Measurements from ENCODE around the gene CTDSP2. TPM values are rescaled to one million over a fixed set of nuclear protein-coding genes. Genes with fewer than 3 reads are reported as not detected.
"Not testable (repeated sequence)": the region's sequence is repeated elsewhere in the genome, so short reads cannot be mapped to it uniquely, and the experiment has no call there.

The CTDSP2 gene
- polyA plus RNA-seq, 3 donors: 247 to 261 (median 259) TPM

DNA sequence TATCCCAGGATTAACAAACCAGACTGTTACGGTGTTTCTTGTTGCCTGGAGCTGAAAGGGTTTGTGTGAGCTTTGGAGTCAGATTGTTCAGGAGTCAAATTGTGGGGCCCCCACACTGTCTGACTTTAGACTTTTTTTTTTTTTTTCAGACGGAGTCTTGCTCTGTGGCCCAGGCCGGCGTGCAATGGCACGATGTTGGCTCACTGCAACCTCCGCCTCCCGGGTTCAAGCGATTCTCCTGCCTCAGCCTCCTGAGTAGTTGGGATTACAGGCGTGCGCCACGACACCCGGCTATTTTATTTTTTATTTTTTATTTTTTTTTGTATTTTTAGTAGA, 63.1 kb downstream of the CTDSP2 start:
- no peak for DNase-seq

DNA sequence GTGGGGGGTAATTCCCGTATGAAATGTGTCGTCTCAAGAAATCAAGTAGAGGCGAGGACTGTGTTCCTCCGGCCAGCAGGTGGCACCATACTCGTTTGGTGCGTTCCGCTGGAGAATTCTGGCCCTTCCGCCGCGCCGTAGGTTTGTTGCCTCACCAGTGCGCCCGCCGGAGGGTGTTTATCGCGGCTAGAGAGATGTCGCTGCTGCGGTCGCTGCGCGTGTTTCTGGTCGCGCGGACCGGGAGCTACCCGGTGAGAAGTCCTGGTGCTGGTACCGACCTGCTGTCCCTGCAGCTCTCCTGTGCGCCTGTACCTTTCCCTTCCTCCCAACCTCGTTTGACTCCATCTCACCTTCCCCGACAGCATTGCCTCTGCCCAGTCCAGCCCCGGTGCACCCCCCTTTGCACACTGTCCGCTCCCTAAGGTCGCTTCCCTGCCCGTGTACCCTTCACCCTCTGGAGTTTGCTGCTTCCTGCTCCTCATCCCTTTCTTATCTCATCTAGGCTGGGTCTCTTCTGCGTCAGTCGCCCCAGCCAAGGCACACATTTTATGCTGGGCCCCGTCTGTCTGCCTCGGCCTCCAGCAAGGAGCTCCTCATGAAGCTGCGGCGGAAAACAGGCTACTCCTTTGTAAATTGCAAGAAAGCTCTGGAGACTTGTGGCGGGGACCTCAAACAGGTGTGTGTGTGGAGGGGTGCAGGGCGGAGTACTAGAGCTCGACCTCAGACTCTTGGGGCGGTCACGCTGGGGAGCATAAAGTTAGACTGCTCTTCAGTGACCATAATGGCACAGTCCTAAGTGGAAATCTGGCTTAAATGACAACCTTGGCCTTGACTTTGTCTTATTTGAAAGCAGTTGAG, 63.7 kb downstream of the CTDSP2 start, which contains the start of gene TSFM:
Gene TSFM, plus strand, starts transcription at position 180 of the 858 bp plus-strand sequence. Its CDS starts 15 bp downstream, at position 195.
- peak; percentile 96 for DNase-seq

DNA sequence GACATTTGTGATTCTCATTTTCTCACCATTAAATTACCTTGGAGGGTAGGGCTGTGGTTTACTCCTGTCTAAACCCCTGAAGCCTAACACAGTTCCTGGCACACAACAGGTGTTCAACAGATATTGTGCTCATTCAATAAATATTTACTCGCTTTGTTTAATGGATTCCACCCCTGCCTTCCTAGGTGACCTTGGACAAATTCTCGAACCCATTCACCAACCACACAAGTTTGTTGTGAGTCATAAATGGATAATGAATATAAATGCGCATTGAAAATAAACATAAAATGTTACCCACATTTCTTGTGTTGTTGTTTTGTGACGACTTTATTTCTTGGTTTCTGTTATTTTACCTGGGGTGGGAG, 64.3 kb downstream of the CTDSP2 start:
- no peak for DNase-seq

DNA sequence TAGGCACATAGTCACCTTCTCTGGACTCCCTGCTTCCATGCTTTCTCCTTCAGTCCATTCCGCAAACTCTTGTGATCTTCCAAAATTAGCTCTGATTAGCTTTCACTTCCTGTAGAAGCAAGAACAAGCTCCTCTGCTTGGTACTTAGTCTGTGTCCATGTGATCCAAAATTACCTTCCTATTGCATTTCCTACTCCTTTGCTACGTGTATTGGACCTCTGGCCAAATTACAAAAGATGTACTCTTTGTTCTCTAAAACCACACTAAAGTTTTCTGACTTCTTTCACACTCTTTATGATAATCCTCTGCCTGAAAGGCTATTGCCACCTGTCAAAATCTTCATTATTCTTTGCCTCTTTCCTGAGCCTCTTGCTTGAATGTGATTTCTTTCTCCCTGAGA, 64.7 kb downstream of the CTDSP2 start:
- no peak for DNase-seq

DNA sequence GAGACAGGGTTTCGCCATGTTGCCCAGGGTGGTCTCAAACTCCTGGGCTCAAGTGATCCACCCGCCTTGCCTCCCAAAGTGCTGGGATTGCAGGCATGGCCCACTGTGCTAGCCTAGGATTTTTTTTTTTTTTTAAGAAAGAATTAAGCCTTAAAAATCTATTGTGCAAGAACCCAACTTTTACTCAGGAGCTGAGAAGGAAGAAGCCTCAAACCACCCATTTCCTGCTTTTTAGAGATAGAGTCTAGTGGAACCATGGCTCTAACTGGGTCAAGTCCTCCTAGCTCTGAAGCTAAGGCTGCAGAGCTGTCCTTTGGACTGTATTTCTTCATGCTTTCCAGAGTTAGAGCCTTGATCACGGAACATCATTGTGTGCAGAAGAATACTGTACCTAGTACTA, 65.3 kb downstream of the CTDSP2 start:
- no peak for DNase-seq

DNA sequence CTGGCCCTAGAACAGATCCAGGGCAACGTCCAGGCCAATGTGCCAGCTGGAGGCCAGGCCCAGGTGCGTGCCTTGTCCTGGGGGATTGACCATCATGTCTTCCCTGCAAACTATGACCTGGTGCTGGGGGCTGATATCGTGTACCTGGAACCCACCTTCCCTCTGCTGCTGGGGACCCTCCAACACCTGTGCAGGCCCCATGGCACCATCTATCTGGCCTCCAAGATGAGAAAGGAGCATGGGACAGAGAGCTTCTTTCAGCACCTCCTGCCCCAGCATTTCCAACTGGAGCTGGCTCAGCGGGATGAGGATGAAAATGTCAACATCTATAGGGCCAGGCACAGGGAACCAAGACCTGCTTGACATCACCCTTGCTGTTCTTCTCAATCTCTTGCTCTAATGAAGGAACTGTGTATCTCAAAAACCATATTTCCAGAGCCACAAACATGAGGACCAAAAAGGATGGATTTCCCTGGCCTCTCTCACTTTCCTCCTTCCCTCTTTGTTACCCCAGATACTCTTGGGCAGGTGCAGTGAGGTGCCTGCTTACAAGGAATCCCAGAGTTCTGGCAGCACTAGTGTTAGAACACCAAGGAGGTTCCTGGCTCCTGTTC, 66.1 kb downstream of the CTDSP2 start:
- no peak for DNase-seq

DNA sequence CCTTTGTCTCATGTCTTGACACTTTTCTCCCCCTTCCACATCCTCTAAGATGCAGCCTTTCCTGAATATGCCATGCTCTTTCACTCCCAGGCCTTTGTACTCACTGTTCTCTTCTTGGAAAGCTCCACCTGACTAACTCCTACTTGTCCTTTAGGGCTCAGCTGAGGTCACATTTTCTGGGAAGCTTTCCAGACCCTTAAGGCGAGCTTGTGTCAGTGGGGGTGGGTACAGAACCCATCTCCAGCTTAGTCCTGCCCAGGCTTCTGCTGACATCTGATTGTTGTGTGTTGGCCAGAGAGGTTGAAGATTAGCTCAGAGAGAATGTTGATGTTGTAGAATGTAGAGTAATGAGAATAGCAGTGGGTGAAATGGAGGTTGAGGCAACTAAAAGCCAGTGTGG, 66.8 kb downstream of the CTDSP2 start:
- DNase-seq: no peak

DNA sequence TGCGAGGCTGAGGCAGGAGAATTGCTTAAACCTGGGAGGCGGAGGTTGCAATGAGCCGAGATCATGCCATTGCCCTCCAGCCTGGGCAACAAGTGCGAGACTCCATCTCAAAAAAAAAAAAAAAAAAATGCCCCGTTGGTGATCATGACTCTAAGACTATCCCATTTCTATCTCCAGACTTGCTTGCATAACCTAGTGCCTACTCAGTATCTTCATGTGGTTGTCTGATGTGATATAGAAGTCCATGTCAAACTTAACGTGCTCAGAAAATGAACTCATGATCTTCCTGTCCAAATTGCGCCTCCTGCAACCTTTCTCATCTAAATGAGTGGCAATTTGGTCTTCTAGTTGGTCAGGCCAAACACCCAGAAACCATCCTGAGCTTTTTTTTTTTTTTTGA, 68.6 kb downstream of the CTDSP2 start:
- no peak for DNase-seq

DNA sequence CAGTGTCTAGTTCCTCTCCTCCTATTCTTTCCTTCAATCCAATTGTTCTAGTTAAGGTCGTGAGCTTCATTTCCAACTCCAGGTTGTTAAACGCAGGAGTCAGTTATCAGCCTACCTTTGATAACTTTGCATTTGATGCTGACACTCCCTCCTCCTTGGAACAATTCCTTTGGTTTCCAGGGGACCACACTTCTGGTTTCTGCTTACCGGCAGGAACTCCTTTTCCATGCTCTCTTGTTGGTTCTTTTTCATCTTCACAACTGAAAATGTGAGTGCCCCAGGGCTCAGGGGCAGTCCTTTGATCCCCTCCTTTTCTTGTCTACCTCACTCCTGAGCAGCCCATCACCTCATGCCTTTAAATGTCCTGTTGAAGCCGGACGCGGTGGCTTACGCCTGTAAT, 69.2 kb downstream of the CTDSP2 start:
- no peak for DNase-seq

DNA sequence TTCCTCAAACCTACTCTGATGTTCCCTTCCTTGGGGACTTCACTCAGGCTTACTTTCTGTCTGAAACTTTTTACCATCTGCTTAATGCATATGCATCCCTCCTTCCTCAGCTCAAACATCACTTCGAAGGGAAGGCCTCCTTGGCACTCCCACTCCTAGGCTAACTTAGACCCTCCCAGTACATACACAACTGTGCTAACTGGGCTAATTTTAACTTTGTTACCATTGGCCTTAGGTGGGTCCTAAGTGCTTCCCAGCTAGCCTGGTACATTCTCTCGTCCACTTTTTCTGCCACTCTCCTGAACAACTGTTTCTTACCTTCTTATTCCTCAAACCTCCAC, 70.3 kb downstream of the CTDSP2 start:
- no peak for DNase-seq

DNA sequence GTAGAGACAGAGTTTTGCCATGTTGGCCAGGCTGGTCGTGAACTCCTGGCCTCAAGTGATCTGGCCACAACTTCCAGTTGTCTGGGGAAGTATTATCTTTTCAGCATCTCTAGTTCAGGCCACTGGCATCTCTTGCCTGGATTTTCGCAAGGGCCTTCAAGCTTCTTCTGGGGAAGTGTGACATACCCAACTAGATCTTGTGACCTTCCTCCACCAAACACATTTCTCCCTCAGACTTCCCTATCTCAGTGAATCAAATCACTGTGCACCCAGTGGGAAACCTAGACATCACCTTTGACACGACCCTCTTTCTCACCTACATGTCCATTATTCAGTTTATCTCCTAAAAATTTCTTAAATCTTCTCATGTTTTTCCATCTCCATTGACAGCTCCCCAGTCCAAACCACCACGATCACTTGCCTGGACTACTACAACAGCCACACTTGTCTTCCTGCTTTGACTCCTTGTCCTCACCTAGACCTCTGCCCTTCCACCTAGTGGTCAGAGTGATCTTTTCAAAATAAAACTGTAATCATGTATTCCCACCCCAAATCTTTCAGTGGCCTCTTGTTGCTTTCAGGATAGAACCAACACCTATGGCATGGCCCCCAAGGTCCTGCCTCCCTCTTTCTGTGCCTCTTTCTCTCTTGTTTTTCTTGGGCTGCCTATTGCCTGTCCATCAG, 70.8 kb downstream of the CTDSP2 start:
- DNase-seq: no peak

DNA sequence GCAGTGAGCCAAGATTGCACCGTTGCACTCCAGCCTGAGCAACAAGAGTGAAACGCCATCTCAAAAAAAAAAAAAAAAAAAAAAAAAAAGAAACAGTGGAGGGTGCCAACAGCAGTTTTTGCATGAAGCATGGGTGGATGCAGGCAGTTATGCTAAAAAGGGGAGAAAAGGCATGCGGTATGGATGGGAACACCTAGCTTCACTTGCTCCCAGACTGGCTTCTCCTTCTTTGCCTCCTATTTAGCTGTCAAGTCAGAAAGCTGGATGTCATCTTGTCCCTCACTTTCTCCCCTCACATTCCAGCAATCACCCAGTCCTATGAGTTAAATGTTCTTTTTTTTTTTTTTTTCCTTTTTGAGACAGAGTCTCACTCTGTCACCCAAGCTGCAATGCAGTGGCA, 71.5 kb downstream of the CTDSP2 start:
- no peak for DNase-seq

DNA sequence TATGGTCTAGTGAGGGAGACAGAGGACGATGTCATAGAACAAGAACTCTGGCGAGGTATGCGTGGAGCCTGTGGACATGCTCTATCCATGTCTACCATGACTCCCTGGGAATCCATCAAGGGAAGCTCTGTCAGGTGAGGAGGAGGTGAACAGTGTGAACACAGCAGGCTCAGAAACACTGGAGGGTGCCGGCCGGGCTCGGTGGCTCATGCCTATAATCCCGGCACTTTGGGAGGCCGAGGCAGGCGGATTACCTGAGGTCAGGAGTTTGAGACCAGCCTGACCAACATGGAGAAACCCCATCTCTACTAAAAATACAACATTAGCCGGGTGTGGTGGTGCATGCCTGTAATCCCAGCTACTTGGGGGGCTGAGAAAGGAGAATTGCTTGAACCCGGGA, 71.9 kb downstream of the CTDSP2 start:
- not testable (repeated sequence) for DNase-seq

DNA sequence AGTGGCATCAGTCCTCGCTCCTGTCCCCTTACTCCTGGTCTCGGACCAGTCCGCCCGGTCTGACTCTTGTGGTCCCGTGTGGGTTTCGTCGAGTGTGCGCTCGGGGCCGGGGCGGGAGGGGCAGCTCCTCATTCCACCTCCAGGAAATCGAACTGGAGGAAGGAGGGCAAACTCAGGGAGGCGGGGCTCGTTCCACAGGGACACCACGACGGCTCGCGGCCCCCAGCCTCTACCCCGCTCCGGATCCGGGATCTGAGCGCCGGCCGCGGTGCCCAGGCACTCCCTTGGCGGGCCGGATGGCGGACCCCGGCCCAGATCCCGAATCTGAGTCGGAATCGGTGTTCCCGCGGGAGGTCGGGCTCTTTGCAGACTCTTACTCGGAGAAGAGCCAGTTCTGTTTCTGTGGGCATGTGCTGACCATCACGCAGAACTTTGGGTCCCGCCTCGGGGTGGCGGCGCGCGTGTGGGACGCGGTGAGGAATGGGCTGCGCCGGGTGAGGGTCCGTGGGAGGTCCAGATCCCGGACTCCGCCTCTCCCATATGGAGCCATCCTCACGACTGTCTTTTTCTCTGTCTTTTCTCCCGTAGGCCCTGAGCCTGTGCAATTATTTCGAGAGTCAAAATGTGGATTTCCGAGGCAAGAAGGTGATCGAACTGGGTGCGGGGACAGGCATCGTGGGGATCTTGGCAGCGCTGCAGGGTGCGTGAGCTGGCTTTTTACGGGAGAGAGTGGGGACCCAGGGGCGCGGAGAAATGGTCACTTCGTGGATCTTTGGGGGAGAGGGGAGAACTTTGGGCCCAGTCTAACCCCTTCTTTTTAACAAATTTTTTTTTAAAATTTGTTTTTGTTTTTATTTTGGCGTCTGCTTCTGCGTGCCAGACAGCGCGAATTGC, 73.9 kb downstream of the CTDSP2 start, which contains the start of gene EEF1AKMT3:
Gene EEF1AKMT3, plus strand, starts transcription at position 186 of the 894 bp plus-strand sequence. Its CDS starts 111 bp downstream, at position 297.
- no peak for DNase-seq

DNA sequence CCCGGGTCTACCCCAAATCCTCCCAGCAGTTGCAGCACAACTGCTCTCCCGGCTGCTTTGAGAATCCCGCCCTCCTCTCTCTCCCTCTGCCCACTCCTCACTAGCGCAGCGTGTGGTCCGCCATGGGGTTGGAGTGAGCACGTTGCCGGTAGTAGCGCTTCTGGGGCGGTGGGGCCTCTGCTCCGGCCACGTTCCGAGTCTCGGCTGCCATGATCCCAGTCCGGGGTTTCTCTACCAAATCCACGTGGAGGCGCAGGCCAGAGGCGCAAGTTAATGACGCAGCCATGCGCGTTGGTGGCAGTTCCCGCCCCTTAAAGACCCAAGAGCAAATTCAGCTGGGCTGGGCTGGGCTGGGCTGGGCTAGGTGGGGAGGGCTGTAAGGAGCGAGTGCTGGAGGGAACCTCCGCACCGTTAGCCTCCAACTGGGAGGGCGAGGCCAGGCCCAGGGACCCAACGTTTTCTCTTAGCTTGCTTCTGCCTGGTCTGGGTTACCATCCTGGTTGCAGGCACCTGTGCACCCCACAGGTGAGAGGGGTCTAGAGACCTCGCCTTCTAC, 74.6 kb downstream of the CTDSP2 start, which contains the start of gene METTL1:
Gene METTL1, minus strand, starts transcription at position 233 of the 556 bp plus-strand sequence. Its CDS starts 22 bp downstream, at position 211.
- DNase-seq: peak; percentile 98

DNA sequence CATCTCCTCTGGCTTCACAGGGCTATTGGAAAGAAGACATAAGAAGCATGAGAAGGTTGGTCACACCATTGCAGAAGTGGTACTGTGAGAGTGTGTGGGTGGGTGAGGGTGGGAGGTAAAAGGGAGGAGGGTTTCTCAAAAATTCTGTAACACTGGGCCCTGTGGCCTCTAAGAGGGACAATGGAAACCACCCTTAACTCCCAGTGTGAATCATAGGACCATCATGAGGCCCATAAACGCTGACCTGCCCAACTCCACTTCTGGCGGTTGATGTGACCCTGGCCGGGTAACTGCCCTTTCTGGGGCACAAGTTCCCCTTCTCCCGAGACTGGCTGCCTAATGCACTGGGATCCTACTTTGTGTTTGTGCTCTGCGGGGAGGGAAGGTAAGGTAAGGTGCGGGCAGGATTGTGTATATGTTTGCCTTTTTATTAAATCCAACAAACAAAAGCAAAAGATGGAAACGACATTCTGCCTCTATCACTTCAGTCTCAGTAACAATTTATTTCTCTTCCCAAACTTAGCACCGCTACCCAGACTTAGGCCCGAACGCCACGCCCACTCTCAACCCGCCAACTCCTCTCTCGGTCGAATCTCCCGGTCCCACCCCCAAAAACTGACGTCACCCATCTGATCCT, 75.2 kb downstream of the CTDSP2 start:
- DNase-seq: peak; percentile 94

DNA sequence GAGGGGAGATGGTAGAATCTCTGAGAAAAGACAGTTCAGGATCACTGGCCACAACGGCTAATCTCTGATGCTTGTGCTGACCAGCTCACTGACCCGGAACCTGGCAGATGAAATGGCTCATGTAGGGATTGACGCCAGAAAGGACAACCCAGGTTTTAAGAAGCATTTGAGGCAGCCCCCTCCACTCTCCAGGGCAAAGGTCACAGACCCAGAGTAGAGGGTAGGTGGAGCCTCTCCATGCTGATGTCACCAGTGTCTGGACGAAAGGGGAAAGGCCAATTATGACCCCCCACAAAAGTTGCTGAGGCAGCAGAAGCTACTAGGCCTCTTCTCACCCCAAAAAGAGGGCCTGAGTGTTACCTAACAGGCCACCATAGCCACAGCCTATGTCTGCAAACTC, 75.8 kb downstream of the CTDSP2 start:
- no peak for DNase-seq

Data from renal pelvis (tissue), 4 donors.